H1 (cell line): Measurements from ENCODE around the gene FAM81A. TPM values are rescaled to one million over a fixed set of nuclear protein-coding genes. Genes with fewer than 3 reads are reported as not detected.

Experiments used
- CTCF ChIA-PET: fragments of 300-600 bp; sonication (Branson Sonifier 250); formaldehyde crosslinking; loops from one replicate; lab custom pipeline; 2021; ENCODE audit not compliant: partially characterized antibody; lab: Charles Lee
- POLR2A ChIA-PET: fragments of 300-600 bp; sonication (Branson Sonifier 250); formaldehyde crosslinking; loops from one replicate; lab custom pipeline; 2021; ENCODE audit warnings: inconsistent platforms; ENCODE audit not compliant: partially characterized antibody; lab: Charles Lee
- DNase-seq, 2 experiments: peaks; one replicate each; pipeline versions ENCODE4 v3.0.0 to v3.0.0-alpha.2; 2010 to 2022; ENCODE audit warnings: low spot score in 2 of 2, low read depth in 1 of 2, mixed read lengths in 1 of 2
- FAIRE-seq: peaks from 2 replicates; lab custom pipeline; 2011; peaks lifted over from hg19 to GRCh38; lab: Jason Lieb, UNC
- H2AFZ ChIP-seq: 2 replicates; pipeline ENCODE4 v1.8.1; 2012; ENCODE audit warnings: low read length, inconsistent platforms
- H2AK5ac ChIP-seq: 2 replicates; pipeline ENCODE4 v1.6.1; 2013; ENCODE audit warnings: low read depth, low read length
- H2BK120ac ChIP-seq: replicated peaks from 2 replicates; pipeline ENCODE3; 2013; ENCODE audit warnings: low read depth, low read length, inconsistent platforms
- H2BK12ac ChIP-seq: 2 replicates; pipeline ENCODE4 v1.6.1; 2013; ENCODE audit warnings: low read depth, low read length
- H2BK15ac ChIP-seq: 2 replicates; pipeline ENCODE4 v1.6.1; 2013; ENCODE audit warnings: low read length
- H2BK20ac ChIP-seq: 2 replicates; pipeline ENCODE4 v1.6.1; 2013; ENCODE audit warnings: low read length
- H2BK5ac ChIP-seq: 2 replicates; pipeline ENCODE4 v1.6.1; 2013; ENCODE audit warnings: low read depth, low read length
- H3K14ac ChIP-seq: 2 replicates; pipeline ENCODE4 v1.6.1; 2013; ENCODE audit warnings: inconsistent platforms; ENCODE audit not compliant: insufficient read length
- H3K18ac ChIP-seq: 2 replicates; pipeline ENCODE4 v1.6.1; 2013; ENCODE audit warnings: low read length; ENCODE audit errors: extremely low read depth
- H3K23ac ChIP-seq: 2 replicates; pipeline ENCODE4 v1.6.1; 2013; ENCODE audit warnings: inconsistent platforms; ENCODE audit not compliant: insufficient read length
- H3K23me2 ChIP-seq: 2 replicates; pipeline ENCODE4 v1.6.1; 2013; ENCODE audit warnings: low read depth, low read length
- H3K27ac ChIP-seq: 2 replicates; pipeline ENCODE4 v1.6.1; 2011; ENCODE audit warnings: low read depth, low read length, inconsistent platforms
- H3K27me3 ChIP-seq, 4 experiments: replicated peaks in 1 of 4; 1 replicate in 1 of 4; 2 replicates in 3 of 4; pipeline versions ENCODE4 v1.6.1 to v1.8.1; 2011 to 2013; ENCODE audit warnings: low read length in 3 of 4, mild to moderate bottlenecking in 3 of 4, inconsistent platforms in 2 of 4, mixed read lengths in 2 of 4, moderate library complexity in 1 of 4; ENCODE audit not compliant: control insufficient read depth in 3 of 4, insufficient read depth in 3 of 4; ENCODE audit errors: extremely low read depth in 1 of 4
- H3K36me3 ChIP-seq, 4 experiments: 2 replicates each; pipeline versions ENCODE4 v1.6.1 to v1.8.1; 2011 to 2013; ENCODE audit warnings: mild to moderate bottlenecking in 4 of 4, low read length in 3 of 4, moderate library complexity in 2 of 4, control low read depth in 1 of 4, inconsistent platforms in 1 of 4; ENCODE audit not compliant: insufficient read depth in 4 of 4, control insufficient read depth in 2 of 4
- H3K4ac ChIP-seq: replicated peaks from 2 replicates; pipeline ENCODE3; 2013; ENCODE audit warnings: low read length, low read depth, mixed read lengths, inconsistent platforms; ENCODE audit not compliant: insufficient read length
- H3K4me1 ChIP-seq, 4 experiments: replicated peaks in 1 of 4; 1 replicate in 1 of 4; 2 replicates in 3 of 4; pipeline versions ENCODE4 v1.6.1 to v1.8.1; 2011 to 2013; ENCODE audit warnings: low read length in 3 of 4, inconsistent platforms in 2 of 4, mixed read lengths in 1 of 4; ENCODE audit not compliant: insufficient read depth in 4 of 4, control insufficient read depth in 3 of 4
- H3K4me2 ChIP-seq, 2 experiments: 2 replicates each; pipeline versions ENCODE4 v1.6.1 to v1.8.1; 2011 to 2013; ENCODE audit warnings: low read depth in 2 of 2, low read length in 2 of 2, control low read depth in 1 of 2, inconsistent platforms in 1 of 2, mild to moderate bottlenecking in 1 of 2; ENCODE audit not compliant: insufficient read depth in 1 of 2
- H3K4me3 ChIP-seq, 4 experiments: fragments of 200-600, 300-600 bp in 1 of 4; sonication (generic), shearing (Covaris generic), sonication (Bioruptor Twin) in 1 of 4; 2 replicates each; pipeline versions ENCODE4 v1.5.1 to v1.8.1; 2011 to 2016; ENCODE audit warnings: low read length in 4 of 4, low read depth in 3 of 4, control low read depth in 2 of 4, inconsistent platforms in 2 of 4, mild to moderate bottlenecking in 2 of 4, mixed read lengths in 1 of 4, moderate library complexity in 1 of 4; ENCODE audit not compliant: insufficient read depth in 2 of 4; ENCODE audit errors: extremely low read depth in 1 of 4
- H3K56ac ChIP-seq: replicated peaks from 2 replicates; pipeline ENCODE3; 2013; ENCODE audit warnings: low read depth, mild to moderate bottlenecking, mixed read lengths, low read length, inconsistent platforms; ENCODE audit not compliant: insufficient read length
- H3K79me1 ChIP-seq: 2 replicates; pipeline ENCODE4 v1.6.1; 2013; ENCODE audit warnings: low read depth, low read length, control low read depth
- H3K79me2 ChIP-seq, 2 experiments: 2 replicates each; pipeline versions ENCODE4 v1.6.1 to v1.8.1; 2012 to 2013; ENCODE audit warnings: low read length in 2 of 2, mild to moderate bottlenecking in 2 of 2, inconsistent platforms in 1 of 2; ENCODE audit not compliant: insufficient read depth in 2 of 2, control insufficient read depth in 1 of 2
- H3K9ac ChIP-seq, 4 experiments: replicated peaks in 1 of 4; 1 replicate in 1 of 4; 2 replicates in 3 of 4; pipeline versions ENCODE4 v1.6.1 to v1.8.1; 2011 to 2013; ENCODE audit warnings: low read depth in 3 of 4, low read length in 3 of 4, control low read depth in 2 of 4, mild to moderate bottlenecking in 2 of 4, moderate library complexity in 2 of 4, inconsistent platforms in 1 of 4; ENCODE audit errors: extremely low read depth in 1 of 4
- H3K9me3 ChIP-seq, 2 experiments: 2 replicates each; pipeline versions ENCODE4 v1.6.1 to v1.8.1; 2012 to 2013; ENCODE audit warnings: mild to moderate bottlenecking in 2 of 2, moderate library complexity in 2 of 2, control low read depth in 1 of 2, inconsistent platforms in 1 of 2, low read depth in 1 of 2, low read length in 1 of 2, mixed read lengths in 1 of 2; ENCODE audit not compliant: insufficient read depth in 2 of 2
- H4K20me1 ChIP-seq, 2 experiments: replicated peaks in 1 of 2; 2 replicates each; pipeline versions ENCODE3 to v1.8.1; 2011 to 2013; ENCODE audit warnings: inconsistent platforms in 2 of 2, low read length in 2 of 2, mild to moderate bottlenecking in 1 of 2; ENCODE audit not compliant: insufficient read depth in 2 of 2, control insufficient read depth in 1 of 2
- H4K5ac ChIP-seq: 2 replicates; pipeline ENCODE4 v1.6.1; 2013; ENCODE audit warnings: low read length, low read depth, mixed read lengths, inconsistent platforms; ENCODE audit not compliant: insufficient read length
- H4K8ac ChIP-seq: 2 replicates; pipeline ENCODE4 v1.8.0; 2013; ENCODE audit warnings: mild to moderate bottlenecking, moderate library complexity, low read length, inconsistent platforms; ENCODE audit not compliant: insufficient read depth; ENCODE audit errors: extremely low read depth
- H4K91ac ChIP-seq: replicated peaks from 2 replicates; pipeline ENCODE3; 2013; ENCODE audit warnings: low read length, mixed read lengths, inconsistent platforms; ENCODE audit not compliant: insufficient read length
- BCL11A ChIP-seq, 2 experiments: IDR thresholded peaks; one replicate each; pipeline ENCODE4 v1.6.1; 2011; ENCODE audit warnings: low read depth in 2 of 2, low read length in 2 of 2, mild to moderate bottlenecking in 2 of 2
- CBX5 ChIP-seq: fragments of 300-800, 300-1000 bp; sonication (generic); IDR thresholded peaks from 2 replicates; pipeline ENCODE4 v1.7.1; 2016; ENCODE audit warnings: antibody characterized with exemption, low read length, low read depth
- CHD1 ChIP-seq: IDR thresholded peaks from 2 replicates; pipeline ENCODE4 v1.6.1; 2012; ENCODE audit warnings: low read depth, low read length, improper control_type of control experiment
- CTBP2 ChIP-seq: IDR thresholded peaks from 2 replicates; pipeline ENCODE4 v1.7.0; 2011; ENCODE audit warnings: borderline replicate concordance, mild to moderate bottlenecking, moderate library complexity, mixed read lengths, low read length; ENCODE audit not compliant: insufficient read depth, insufficient read length
- HDAC6 ChIP-seq: IDR thresholded peaks from one replicate; pipeline ENCODE4 v1.7.1; 2012; ENCODE audit warnings: low read depth, mild to moderate bottlenecking, inconsistent platforms, low read length, moderate library complexity
- RAD21 ChIP-seq, 2 experiments: IDR thresholded peaks in 1 of 2; conservative IDR thresholded peaks in 1 of 2; 2 replicates each; pipeline ENCODE4 v1.6.1; 2011; ENCODE audit warnings: low read depth in 2 of 2, low read length in 2 of 2, improper control_type of control experiment in 1 of 2, inconsistent platforms in 1 of 2, mild to moderate bottlenecking in 1 of 2, moderate library complexity in 1 of 2
- USF2 ChIP-seq: IDR thresholded peaks from 2 replicates; pipeline ENCODE4 v1.6.1; 2011; ENCODE audit warnings: low read length, improper control_type of control experiment
- WGBS, 2 experiments: shearing (Covaris generic) in 1 of 2; methylation state at CpG; one replicate each; pipeline versions ENCODE4 v1.1.6 to v1.1.7; 2013 to 2015; ENCODE audit warnings: low lambda C conversion rate in 2 of 2, mixed read lengths in 2 of 2, inconsistent platforms in 1 of 2, low coverage in 1 of 2, missing lambda C conversion rate in 1 of 2; ENCODE audit not compliant: insufficient replicate concordance in 2 of 2, insufficient coverage in 1 of 2, insufficient read length in 1 of 2; ENCODE audit errors: extremely low coverage in 1 of 2, missing lambda C conversion rate in 1 of 2; 5-methylcytosine and 5-hydroxymethylcytosine counted together
- polyA plus RNA-seq, 7 experiments: library from polyadenylated mRNA; depleted of rRNA in 3 of 7; stranded (reverse) in 5 of 7; unstranded in 2 of 7; fragments of >200 nt in 5 of 7; fragments of 200-250 nt in 2 of 7; gene quantifications; 1 replicate in 5 of 7; 2 replicates in 1 of 7; 4 replicates in 1 of 7; pipeline versions ENCODE4 v1.2.1 to v1.2.3, GENCODE V29; 2011 to 2013; ENCODE audit warnings: missing spikeins in 2 of 7, mixed read lengths in 2 of 7
- total RNA-seq: library from RNA; stranded (reverse); fragmentation: NEBNext Ultra II Directional; extraction: Animal tissue kit (Norgen Biotek cat#: 25700); gene quantifications from 2 replicates; pipeline ENCODE4 v1.2.1, GENCODE V29; 2021

FAM81A gene
- total and polyA plus RNA-seq, 2 of the 8 experiments (the other 6 are each of a cell fraction or from before 2014, with no cell fraction given), result 0.56 to 3.0 TPM

- H3K23ac ChIP-seq, result no peak overlapping the region
- 93% methylated on average over 4 of the region's 4 CpGs; no CpG with 5 or more reads in 1 of the 2 experiments for WGBS, 2 experiments
- H3K4me3 ChIP-seq, result no peak overlapping the region
- no peak overlapping the region for H2BK15ac ChIP-seq
- H2BK12ac ChIP-seq, result no peak overlapping the region
- no peaks in the 10 kb centered on the region for H3K27me3 ChIP-seq
- no peak overlapping the region for H3K4ac ChIP-seq
- H2BK120ac ChIP-seq, result no peak overlapping the region
- no peaks in the 10 kb centered on the region for H3K9me3 ChIP-seq
- no peaks in the 10 kb centered on the region for H3K36me3 ChIP-seq
- no peaks in the 10 kb centered on the region for H3K79me1 ChIP-seq
- FAIRE-seq (no peak), DNase-seq (no peak)
- no peak overlapping the region for H4K8ac ChIP-seq
- no peak overlapping the region for H2AK5ac ChIP-seq
- no peak overlapping the region for H3K27ac ChIP-seq
- H3K14ac ChIP-seq, result no peak overlapping the region
- ChIA-PET POLR2A (no interaction called here), CTCF (interaction anchor here (0.6 to 2.4 kb wide), 4 partner anchors 22 to 77 kb away, joined by 3 to 10 read pairs (median 6); no protein-coding TSS in a partner anchor)
- H3K9ac ChIP-seq, result no peak overlapping the region
- no peaks in the 10 kb centered on the region for H3K23me2 ChIP-seq
- TF ChIP-seq CBX5 (no peak), USF2 (no peak), CTBP2 (no peak), RAD21 (IDR thresholded peaks at IDR 0.05 in 1 of 2, conservative IDR thresholded peaks at IDR 0.05 in 1 of 2; ENCODE audit: low read depth in 2 of 2, low read length in 2 of 2) (no peak), BCL11A (IDR thresholded peaks at IDR 0.05; ENCODE audit: low read depth in 2 of 2, low read length in 2 of 2) (no peak), HDAC6 (no peak), CHD1 (no peak)
- no peak overlapping the region for H3K56ac ChIP-seq
- no peak overlapping the region for H4K91ac ChIP-seq
- H2AFZ ChIP-seq, result no peak overlapping the region
- no peak overlapping the region for H3K18ac ChIP-seq
- H3K79me2 ChIP-seq, result no peaks in the 10 kb centered on the region
- no peaks in the 10 kb centered on the region for H3K4me1 ChIP-seq
- H3K4me2 ChIP-seq, result no peak overlapping the region
- no peaks in the 10 kb centered on the region for H4K20me1 ChIP-seq
- H4K5ac ChIP-seq, result no peak overlapping the region
- H2BK5ac ChIP-seq, result no peak overlapping the region
- H2BK20ac ChIP-seq, result no peak overlapping the region
Observed at GRCh38 chr15:59555696-59556095, 117.7 kb downstream of the FAM81A start.
